GM19452 (cell line): Measurements from ENCODE around the gene RNF130.
"Not testable (repeated sequence)": the region's sequence is repeated elsewhere in the genome, so short reads cannot be mapped to it uniquely, and the experiment has no call there.

Experiments used
- ATAC-seq: cut with Tn5 transposase; IDR thresholded peaks from one replicate; pipeline ENCODE4 v1.9.1; 2021; ENCODE audit not compliant: unreplicated experiment

RNF130 gene

GRCh38 chr5:179978792-179979191 is 92.8 kb downstream of the RNF130 start:
- ATAC-seq = no peak

DNA sequence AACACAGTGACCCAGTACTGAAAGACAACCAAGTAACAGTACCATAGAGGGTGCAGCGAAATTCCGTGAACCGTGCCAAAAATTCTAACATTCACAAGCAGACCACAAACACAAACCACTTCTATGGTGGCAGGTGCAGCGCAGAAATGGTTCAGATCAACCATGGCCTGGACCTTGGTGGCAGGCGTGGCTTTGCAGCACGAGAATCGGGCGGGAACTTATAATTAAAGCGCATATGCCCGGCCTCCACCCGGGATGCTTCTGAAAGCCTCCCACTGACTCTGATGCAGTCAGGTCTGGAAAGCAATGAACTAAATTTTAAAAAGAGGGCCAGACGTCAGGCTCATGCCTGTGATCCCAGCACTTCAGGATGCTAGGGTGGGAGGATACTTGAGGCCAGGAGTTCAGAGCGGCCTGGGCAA is 95.8 kb downstream of the RNF130 start:
- ATAC-seq = no peak

GRCh38 chr5:179974946-179975712 is 96.4 kb downstream of the RNF130 start:
- peak; percentile 72 for ATAC-seq

- ATAC-seq = no peak
Observed at GRCh38 chr5:179974246-179974945, 97.2 kb downstream of the RNF130 start.

DNA sequence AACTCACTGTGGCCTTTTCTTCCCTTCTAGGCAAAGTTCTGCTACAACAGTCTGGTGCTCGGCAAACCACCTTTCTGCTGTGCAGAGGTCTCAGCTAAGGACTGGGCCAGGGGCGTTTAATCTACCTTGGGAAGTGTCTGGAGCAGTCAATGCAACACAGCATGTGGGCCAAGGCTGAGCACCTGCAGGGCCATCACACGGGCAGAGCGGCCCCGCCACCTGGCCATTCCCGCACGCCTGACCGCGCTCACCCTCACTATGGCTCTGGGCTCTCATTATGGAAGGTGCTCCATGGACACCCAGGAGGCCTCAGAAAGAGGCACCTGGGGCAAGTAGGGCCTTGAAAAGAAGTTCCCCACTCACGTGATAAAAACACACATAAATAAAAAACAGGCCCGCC is 98.2 kb downstream of the RNF130 start:
- ATAC-seq = no peak

DNA sequence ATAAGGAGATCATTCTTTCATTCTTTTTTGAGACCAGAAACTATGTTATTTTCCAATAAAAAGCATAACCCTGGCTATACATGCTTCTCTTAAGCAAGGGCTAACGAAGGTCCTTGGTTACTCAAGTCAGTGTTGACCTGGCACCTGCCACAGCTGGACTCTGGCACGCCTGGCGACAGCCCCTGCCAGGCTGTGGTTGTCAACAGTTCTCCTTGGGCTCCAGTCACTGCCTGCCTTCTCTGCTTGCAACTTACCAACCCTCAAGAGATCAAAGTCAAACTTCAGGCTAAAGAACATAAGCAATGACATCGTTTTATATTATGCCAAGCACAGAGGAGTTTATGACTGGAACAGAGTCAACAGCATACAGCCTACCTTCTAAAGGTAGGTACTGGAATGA is 102.4 kb downstream of the RNF130 start:
- ATAC-seq = no peak

- no peak for ATAC-seq
Observed at GRCh38 chr5:179967489-179967888, 104.1 kb downstream of the RNF130 start.

DNA sequence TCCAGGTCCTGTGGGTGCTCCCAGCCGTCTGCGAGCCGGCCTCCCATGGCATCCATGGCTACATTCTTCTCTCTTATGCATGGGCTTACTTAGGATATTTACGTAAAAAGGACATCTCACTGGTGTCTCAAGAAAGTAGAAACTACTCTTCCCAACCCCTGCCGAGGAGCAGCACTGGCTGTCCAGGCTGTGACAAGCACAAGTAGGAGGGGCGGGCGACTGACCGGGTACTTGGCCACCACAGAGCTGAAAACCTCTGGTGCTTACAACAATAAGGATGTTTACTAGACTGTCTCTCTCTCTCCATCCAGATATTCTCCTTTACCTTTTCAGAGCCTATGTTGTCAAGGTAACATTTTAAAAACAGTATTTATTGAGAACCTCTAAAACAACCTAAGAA is 107.5 kb downstream of the RNF130 start:
- no peak for ATAC-seq

- no peak for ATAC-seq
Observed at GRCh38 chr5:179963375-179963774, 108.2 kb downstream of the RNF130 start.

GRCh38 chr5:179960204-179960831 is 111.2 kb downstream of the RNF130 start:
- no peak for ATAC-seq

GRCh38 chr5:179959641-179960040 is 111.9 kb downstream of the RNF130 start:
- no peak for ATAC-seq

- ATAC-seq = not testable (repeated sequence)
Observed at GRCh38 chr5:179959118-179959517, 112.4 kb downstream of the RNF130 start.

DNA sequence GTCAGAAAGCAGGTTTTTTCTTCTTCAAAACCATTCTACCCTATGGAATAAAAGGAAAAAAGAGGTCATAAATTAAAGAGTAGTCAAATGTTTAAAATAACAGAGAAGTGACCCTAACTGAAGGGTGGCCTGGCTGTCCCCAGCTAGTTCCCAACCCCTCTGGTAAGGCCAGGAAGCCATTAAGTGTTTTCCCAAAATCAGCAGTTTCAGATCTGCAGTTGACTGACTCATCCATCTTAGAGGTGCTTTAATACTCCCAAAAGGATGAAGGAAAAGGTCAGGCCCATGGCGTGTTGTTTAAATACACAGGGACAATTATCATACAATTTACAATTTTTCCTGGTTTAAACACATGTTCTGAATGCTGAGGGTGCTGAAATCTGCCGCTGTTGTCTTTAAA is 115.9 kb downstream of the RNF130 start:
- no peak for ATAC-seq

DNA sequence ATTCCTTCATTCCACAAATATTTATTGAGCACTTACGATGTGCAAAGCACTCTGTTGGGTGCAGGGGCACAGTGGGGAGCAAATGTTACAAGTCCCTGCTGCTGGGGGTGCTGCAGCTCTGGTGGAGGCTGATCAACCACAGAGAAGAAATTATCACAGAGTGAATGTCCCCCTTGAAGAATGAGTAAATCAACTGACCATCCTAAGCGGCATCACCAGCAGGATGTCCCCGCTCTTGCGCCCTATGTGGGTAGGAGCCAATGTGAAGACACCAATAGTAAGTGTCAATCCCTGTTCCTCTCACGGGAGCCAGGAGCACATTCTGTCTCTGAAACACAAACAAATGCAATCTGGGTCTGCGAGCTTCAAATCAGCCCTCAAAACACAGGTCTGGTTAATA is 116.5 kb downstream of the RNF130 start:
- ATAC-seq = no peak

DNA sequence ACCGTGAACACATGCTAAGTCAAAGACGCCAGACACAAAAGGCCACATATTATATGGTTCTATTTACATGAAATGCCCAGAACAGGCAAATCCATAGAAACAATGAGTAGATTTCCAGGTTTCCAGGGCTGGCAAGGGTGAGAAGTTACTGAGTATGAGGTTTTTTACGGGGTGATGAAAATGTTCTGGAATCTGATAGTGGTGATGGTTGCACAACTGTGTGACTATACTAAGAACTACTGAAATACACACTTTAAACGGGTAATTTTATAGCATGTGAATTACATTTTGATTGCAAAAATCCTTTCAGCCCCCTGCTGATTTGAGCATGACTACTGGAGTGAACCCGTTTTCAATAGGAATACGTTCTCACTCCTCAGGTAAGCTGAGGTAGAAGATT is 117.1 kb downstream of the RNF130 start:
- ATAC-seq = no peak

DNA sequence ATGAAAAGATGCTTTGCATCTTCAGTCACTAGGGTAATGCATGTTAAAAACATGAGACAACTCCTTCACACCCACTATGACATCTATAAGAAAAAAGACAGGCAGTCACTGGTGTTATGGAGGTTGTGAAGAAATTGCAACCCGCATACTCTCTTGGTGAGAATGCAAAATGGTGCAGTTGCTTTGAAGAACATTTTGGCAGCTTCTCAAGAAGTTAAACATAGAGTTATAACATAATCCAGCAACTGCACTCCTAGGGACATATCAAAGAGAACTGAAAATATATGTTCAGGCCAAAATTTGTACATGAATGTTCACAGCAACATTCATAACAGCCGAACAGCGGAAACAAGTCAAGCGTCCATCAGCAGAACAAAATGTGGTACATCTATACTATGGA is 117.6 kb downstream of the RNF130 start:
- no peak for ATAC-seq

DNA sequence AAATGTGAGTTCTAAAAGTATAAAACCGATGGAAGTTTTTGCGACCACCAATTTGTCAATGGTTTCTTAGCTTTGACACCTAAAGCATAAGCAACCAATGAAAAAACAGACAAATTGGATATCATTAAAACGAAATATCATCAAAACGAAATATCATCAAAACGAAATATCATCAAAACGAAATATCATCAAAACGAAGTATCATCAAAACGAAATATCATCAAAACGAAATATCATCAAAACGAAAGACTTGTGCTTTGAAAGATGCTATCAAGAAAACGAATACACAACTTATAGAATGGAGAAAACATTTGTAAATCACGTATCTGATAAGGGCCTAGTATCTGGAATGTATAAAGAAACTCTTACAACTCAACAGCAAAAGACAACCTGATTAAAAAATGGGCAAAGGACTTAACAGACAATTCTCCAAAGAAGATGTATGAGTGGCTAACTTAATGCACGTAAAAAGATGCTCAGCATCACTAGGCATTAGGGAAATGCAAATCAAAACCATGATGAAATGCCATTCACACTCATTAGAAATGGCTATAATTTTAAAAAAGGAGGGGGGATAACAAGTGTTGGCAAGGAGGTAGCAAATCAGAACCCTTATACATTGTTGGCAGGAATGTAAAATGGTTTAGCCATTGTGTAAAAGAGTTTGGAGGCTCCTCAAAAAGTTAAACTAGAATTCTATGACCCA is 134.4 kb downstream of the RNF130 start:
- no peak for ATAC-seq

- ATAC-seq = no peak
Observed at GRCh38 chr5:179930788-179931473, 140.6 kb downstream of the RNF130 start.

DNA sequence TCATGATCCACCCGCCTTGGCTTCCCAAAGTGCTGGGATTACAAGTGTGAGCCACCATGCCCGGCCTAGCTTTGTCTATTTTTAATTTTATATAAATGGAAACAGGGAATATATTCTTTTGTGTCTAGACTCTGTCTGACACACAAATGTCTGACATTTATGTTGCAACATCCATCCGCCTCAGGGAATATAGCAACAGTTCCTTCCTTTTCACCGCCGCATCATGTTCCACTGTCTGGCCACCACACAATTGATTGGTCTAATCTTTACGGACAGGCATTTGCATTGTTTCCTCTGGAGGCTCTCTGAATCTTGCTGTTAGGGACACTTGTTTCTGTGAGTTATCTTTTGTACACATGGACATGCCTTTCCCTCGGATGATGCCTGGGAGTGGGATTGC is 143.7 kb downstream of the RNF130 start:
- ATAC-seq = no peak

DNA sequence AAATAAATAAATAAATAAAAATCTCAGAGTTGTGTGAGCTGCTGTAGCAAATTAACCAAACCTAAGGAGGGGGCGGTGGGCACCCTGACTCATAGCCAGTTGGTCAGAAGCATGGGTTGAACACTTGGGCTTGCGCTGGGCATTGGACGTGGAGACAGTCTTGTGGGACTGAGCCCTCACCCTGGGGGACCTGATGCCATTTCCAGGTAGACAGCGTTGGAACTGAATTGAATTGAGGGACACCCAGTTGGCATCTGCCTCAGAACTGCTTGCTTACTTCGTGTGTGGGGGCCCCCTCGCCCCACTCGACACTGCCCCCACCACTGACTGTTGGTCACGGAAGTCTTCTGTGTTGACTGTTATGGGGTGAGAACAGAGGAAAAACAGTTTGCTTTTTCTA is 144.9 kb downstream of the RNF130 start:
- ATAC-seq = no peak

DNA sequence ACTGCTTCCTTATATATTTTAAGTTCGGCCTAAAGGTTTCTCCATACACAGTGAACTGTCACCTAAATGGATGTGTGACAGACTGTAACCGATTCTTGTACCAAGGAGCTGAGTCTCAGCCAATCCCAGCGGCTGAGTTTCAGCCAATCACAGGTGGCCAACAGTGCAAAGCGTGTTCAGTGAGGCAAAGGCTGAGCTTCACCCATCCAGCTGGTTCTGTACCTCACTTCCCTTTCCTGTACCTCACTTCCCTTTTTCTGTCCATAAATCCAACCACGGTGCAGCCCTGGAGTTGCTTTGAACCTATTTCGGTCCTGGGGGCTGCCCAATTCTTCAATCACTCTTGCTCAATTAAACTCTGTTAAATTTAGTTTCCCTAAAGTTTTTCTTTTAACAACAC is 148.1 kb downstream of the RNF130 start:
- ATAC-seq = no peak
